Measurements from ENCODE around the gene SLC28A3. TPM values are rescaled to one million over a fixed set of nuclear protein-coding genes. Genes with fewer than 3 reads are reported as not detected.

The SLC28A3 gene
- total RNA-seq, 4 donors from 2014 or later, result under 0.01 TPM; not detected in 2

GRCh38 chr9:84229191-84229590 lies 111.4 kb downstream of the SLC28A3 start:
- intact Hi-C loops (cut with DNase I), result no loop called here
- WGBS, result 78% methylated on average over 4 of the region's 4 CpGs
- H3K4me1 ChIP-seq, result peaks cover 0 to 14% (median 11%) of the 10 kb centered on the region in 4 donors
- DNase-seq (ENCODE audit: extremely low spot score), result no peak
- no peaks in the 10 kb centered on the region for H3K36me3 ChIP-seq
- no peak overlapping the region for H3K4me3 ChIP-seq
- no peak for TF ChIP-seq EP300 (IDR thresholded peaks at IDR 0.05)
- TF ChIP-seq POLR2AphosphoS5 (IDR thresholded peaks at IDR 0.05), result no peak
- TF ChIP-seq POLR2A (IDR thresholded peaks at IDR 0.05; ENCODE audit: low read depth), result no peak
- TF ChIP-seq CTCF (IDR thresholded peaks at IDR 0.05), result no peak
- H3K27ac ChIP-seq (replicated peaks in 1 of 4), result no peak overlapping the region
- no peaks in the 10 kb centered on the region for H3K9me3 ChIP-seq
- H3K27me3 ChIP-seq, result no peaks in the 10 kb centered on the region

- TF ChIP-seq POLR2A (IDR thresholded peaks at IDR 0.05; ENCODE audit: low read depth), result no peak
- TF ChIP-seq EP300 (IDR thresholded peaks at IDR 0.05), result no peak
- no peak for TF ChIP-seq CTCF (IDR thresholded peaks at IDR 0.05)
- TF ChIP-seq POLR2AphosphoS5 (IDR thresholded peaks at IDR 0.05), result no peak
- H3K4me1 ChIP-seq, result peaks cover 0 to 14% (median 11%) of the 10 kb centered on the region in 4 donors
- intact Hi-C loops (cut with DNase I), result no loop called here
- 69% methylated on average over 5 of the region's 5 CpGs for WGBS
- no peaks in the 10 kb centered on the region for H3K9me3 ChIP-seq
- no peak for DNase-seq (ENCODE audit: extremely low spot score)
- no peak overlapping the region for H3K4me3 ChIP-seq
- no peak overlapping the region for H3K27ac ChIP-seq (replicated peaks in 1 of 4)
- H3K27me3 ChIP-seq, result no peaks in the 10 kb centered on the region
- H3K36me3 ChIP-seq, result no peaks in the 10 kb centered on the region
Observed at GRCh38 chr9:84228130-84228720, 112.3 kb downstream of the SLC28A3 start.

- Histone ChIP-seq H3K4me1 (peaks cover 0 to 14% (median 11%) of the 10 kb centered on the region in 4 donors), H3K36me3 (no peaks in the 10 kb centered on the region), H3K9me3 (peaks cover 0 to 9% (median 3%) of the 10 kb centered on the region in 4 donors), H3K27me3 (no peaks in the 10 kb centered on the region), H3K27ac (replicated peaks in 1 of 4) (no peak overlapping the region), H3K4me3 (no peak overlapping the region)
- no peak for TF ChIP-seq CTCF (IDR thresholded peaks at IDR 0.05)
- DNase-seq (ENCODE audit: extremely low spot score), result no peak
- 55% methylated on average over 1 of the region's 1 CpG for WGBS
- intact Hi-C loops (cut with DNase I), result no loop called here
Observed at GRCh38 chr9:84226126-84226525, 114.4 kb downstream of the SLC28A3 start.
